HG03108 (cell line): ENCODE data around the gene EVL.

Source experiments
- ATAC-seq: cut with Tn5 transposase; IDR thresholded peaks from one replicate; pipeline ENCODE4 v1.9.1; 2021; ENCODE audit warnings: moderate library complexity; ENCODE audit not compliant: unreplicated experiment

The EVL gene

DNA sequence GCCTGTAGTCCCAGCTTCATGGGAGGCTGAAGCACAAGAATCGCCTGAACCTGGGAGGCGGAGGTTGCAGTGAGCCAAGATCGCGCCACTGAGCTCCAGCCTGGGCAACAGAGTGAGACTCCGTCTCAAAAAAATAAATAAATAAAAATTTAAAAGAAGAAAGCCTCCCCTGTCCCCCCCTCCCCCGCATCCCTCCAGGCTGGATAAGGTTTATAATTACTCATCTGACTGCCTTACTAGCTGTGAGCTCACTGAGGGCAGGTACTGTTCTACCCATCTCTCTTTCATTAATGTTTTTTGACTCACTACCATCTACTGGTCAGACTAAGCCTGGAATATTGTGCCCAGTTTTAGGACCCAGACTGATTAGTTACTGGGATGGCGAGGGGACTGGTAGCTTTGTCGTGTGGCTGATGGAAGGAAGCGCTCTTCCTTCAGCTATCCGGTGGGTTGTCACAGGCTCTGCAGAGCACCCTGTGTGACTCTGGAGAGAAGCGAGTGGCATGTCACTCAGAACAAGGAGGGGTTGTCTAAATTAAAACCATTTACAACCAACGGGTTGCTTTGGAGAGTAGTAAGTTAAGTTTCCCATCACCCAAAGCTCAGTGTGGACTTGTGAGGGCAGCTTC lies 16.9 kb downstream of the EVL start:
- ATAC-seq: no peak

GRCh38 chr14:100082723-100083122 lies 17.5 kb downstream of the EVL start:
- ATAC-seq: no peak

DNA sequence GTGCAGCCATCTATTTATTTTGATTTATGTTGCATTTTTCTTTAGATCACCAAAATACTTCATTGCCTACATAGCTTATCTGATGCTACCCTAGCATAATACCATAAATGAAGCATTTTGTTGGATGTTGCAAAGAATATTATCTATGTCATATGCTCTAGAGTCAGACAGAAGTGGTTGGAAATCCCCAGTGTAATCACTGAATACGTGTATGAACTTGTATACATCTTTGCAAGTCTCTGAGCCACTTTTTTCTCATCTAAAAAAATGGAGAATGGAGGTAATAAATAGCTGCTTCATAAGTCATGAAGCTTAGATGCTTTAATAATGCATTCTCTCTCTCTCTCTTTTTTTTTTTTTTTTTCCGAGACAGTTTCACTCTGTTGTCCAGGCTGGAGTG lies 18.5 kb downstream of the EVL start:
- no peak for ATAC-seq

DNA sequence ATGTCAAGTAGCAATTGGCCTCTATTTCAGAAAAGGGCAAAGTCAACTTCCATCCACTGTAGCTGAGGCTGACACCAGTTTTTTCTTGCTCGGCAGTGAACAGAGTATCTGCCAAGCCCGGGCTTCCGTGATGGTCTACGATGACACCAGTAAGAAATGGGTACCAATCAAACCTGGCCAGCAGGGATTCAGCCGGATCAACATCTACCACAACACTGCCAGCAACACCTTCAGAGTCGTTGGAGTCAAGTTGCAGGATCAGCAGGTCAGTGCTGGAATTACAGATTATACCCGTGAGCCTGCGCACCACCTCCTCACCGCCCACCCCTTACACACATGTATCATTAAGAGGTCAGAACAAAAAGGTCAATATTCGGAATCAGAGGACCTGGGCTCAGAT lies 19.4 kb downstream of the EVL start:
- ATAC-seq: no peak

- ATAC-seq: no peak
Measured at GRCh38 chr14:100085462-100085861, 20.2 kb downstream of the EVL start.

GRCh38 chr14:100086361-100086760 lies 21.1 kb downstream of the EVL start:
- ATAC-seq: no peak

- no peak for ATAC-seq
Measured at GRCh38 chr14:100088226-100088625, 23.0 kb downstream of the EVL start.

DNA sequence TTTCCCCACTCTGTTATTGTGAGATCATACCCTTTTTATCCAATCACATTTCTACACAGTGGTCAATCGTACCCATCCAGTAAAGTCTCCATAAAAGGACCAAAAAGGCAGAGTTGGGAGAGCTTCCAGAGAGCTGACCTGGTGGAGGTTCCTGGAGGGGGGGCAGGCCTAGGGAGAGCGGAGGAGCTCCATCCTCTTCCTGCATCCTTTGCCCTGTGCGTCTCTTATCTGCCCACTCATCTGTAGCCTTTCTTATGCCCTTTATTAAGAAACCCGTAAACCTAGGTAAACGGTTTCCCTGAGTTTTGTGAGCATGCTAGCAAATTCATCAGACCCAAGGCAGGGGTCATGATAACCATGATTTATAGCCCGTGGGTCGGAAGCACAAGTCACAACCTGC lies 26.2 kb downstream of the EVL start:
- ATAC-seq: no peak

GRCh38 chr14:100092832-100093231 lies 27.6 kb downstream of the EVL start:
- no peak for ATAC-seq

DNA sequence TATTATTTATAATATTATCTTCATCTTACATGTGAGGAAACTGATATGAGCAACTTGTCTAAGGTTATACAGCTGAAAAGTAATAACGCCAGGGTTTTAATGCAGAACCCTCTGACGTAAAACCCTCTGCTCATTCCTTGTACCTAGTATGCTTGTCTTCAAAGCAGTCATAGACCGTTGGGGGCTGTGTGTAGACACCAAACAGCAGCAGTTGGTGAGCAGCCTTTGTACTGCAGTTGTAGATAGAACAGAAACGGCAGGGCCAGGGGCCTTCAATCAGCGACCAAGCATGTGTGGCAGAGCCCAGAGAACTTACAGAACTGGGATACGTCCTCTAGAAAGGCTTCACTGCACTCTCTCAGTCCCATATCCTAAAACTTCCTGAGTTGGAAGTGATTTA lies 28.1 kb downstream of the EVL start:
- ATAC-seq: no peak

DNA sequence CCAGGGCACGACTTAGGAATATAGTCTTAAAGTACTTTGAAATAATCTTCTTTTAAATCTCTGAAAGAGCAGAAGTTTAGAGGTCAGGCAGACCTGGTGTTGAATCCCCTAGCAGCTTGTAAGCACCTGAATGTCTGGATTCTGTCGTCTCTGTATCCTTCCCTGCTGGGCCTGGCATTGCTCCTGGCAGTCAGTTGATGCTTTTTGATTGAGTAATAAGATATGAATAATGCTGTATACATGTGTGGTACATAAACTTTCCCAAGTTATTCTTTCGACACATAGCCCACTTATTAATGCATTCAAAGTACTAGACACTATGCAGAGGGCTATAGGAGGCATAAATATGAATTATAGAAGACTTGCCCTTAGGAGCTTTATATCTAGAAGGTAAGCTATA lies 31.4 kb downstream of the EVL start:
- ATAC-seq: no peak

DNA sequence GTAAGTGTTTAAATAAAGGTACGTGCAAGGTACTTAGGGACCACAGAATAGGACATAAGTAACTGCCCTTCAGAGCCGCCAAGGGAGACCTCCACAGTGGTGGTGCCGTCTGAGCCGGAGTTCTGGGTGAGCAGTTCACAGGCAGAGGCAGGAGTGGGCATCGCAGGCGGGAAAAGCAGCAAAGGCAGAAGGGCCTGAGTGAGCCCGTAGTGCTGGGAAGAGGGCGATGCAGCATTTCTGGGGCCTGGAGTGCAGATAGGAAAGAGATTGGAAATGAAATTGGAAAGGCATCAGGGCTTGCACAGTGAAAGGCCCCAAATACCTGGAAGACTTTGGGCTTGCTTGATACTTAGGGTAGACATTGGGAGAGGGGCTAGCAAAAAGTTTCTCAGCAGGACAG lies 32.9 kb downstream of the EVL start:
- ATAC-seq: no peak

- ATAC-seq: no peak
Measured at GRCh38 chr14:100100032-100100703, 34.9 kb downstream of the EVL start.

GRCh38 chr14:100102156-100102785 lies 37.0 kb downstream of the EVL start:
- ATAC-seq: no peak

GRCh38 chr14:100103250-100104005 lies 38.2 kb downstream of the EVL start:
- ATAC-seq: no peak

DNA sequence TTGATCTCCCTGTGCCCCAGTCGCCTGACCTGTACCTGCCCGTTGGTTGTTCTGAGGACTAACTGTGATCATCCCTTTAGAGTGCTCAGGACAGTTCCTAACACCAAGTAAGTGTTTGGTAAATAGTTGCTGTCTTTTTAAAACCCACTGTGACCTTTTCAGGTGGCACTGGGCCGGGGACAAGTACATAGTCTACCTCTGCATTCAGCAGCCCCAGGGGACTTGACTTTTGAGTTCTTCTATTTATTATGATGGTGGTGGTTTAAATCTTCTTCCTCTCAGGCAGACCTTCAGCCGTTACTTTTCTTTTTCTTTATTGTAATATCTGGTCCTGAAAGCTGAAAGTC lies 38.8 kb downstream of the EVL start:
- no peak for ATAC-seq

GRCh38 chr14:100104523-100105300 lies 39.5 kb downstream of the EVL start:
- no peak for ATAC-seq

DNA sequence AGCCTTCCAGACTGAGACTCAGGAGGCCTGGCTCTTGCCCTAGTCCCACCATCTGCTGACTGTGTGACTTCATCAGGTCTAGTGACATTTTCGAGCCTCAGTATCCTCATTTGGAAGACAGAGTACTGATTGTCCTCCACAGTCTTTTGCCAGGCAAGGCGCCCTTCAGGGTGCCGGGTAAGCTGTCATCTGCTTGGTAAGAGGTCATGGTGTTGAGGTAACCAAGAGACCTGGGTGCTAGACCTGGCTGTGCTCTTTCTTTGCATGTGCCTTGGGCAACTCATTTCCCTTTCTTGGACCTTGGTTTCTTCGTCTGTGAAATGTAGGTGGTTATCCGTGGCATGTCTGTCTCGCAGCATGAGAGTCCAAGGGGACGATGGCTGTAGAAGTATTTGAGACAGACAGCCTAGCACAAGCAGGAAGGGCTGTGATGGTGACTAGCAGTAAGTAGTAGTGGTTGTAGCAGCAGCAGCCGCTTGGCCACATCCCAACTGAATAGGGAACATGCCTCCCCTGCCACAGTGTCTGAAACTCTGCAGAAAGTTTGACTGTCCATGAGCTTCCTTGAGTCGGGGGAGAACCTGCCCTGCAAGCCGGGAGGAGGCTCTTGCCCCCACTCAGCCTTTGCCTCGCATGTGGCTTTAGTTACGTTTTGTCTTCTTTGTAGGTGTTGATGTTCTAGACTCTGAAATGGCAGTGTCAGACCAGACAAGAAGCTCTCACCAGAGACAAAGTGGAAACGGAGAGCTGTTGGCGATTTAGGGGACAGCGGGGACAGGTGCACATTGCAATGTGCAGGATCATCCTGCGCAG lies 40.3 kb downstream of the EVL start:
- ATAC-seq: no peak

DNA sequence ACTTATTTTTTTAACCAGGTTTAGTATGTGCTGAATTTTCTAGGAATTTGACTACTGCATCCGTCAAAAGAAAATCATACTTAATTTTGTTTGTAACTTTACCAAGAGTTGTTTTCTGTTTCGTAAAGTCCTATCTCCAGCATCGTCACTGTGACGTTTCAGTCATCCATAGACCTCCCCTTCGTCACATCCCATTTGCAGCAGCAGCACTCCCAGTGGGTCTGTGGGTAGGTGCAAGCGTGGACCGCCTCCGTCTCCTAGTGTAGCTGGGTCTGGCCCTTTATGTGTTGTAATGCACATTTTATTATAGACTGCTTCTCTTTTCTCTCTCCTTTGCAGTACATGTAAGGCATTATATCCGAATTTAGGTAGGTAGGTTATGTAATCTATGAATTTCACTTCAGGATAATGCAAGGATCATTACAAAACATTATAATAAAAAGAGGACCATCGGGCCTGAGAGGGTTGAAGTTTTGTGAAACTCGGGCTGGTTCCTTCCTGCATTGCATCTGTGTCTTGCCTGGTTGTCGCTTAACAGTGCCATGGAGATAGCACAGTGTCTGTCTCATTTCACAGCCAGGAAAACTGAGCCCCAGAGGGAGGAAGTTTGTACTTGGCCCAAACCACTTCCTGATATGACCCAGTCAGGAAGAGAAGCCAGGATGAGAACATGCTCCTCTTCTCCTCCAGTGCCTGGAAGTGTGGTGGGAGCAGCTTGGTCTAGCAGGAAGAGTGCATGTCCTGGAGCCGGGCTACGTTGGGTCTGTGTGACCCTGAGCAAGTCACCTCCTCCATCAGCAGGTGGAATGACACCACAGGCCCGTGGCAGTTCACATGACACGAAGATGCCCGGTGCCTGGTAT lies 41.3 kb downstream of the EVL start:
- no peak for ATAC-seq
